HG03066 (cell line): Measurements from ENCODE around the gene MACROH2A1.

ENCODE experiments used
- ATAC-seq: cut with Tn5 transposase; IDR thresholded peaks from one replicate; pipeline ENCODE4 v1.9.1; 2021; ENCODE audit warnings: low read depth; ENCODE audit not compliant: unreplicated experiment

MACROH2A1 gene

DNA sequence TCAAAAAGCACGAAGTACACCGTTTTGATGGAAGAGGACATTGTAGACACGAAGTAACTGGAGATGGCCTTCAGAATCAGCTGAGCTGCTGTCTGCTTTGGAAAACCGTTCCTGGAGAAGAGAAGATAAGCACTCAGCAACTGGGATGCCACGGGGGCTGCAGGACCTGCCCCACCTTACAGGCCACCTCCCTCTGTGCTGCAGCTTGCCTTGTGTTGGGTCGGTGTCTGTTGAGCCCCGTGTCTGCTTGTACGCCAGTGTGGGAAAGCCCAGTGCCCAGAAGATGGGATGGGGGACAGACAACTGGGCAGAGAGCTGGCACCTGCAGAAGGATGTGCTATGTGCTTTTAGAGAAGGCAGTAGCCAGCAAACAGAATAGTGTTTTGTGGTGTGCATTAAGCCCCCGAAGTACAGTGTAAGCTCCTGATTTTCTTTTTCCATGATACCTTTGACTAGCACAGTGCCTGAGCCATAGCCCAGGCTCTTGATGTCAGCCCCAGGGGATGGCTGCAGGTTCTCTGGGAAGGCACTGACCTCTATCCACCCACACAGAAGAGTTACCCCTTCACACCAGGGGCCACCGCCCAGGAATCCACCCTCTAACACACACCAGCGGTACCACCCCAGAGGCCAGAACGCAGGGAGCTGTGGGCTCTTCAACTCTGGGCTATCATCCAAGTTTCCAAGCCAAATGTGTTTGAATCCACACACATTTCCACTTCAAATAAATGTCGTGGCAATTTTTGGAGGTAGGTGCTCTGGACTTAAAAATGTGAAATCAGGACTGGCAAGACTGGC, 63.8 kb downstream of the MACROH2A1 start:
- no peak for ATAC-seq

DNA sequence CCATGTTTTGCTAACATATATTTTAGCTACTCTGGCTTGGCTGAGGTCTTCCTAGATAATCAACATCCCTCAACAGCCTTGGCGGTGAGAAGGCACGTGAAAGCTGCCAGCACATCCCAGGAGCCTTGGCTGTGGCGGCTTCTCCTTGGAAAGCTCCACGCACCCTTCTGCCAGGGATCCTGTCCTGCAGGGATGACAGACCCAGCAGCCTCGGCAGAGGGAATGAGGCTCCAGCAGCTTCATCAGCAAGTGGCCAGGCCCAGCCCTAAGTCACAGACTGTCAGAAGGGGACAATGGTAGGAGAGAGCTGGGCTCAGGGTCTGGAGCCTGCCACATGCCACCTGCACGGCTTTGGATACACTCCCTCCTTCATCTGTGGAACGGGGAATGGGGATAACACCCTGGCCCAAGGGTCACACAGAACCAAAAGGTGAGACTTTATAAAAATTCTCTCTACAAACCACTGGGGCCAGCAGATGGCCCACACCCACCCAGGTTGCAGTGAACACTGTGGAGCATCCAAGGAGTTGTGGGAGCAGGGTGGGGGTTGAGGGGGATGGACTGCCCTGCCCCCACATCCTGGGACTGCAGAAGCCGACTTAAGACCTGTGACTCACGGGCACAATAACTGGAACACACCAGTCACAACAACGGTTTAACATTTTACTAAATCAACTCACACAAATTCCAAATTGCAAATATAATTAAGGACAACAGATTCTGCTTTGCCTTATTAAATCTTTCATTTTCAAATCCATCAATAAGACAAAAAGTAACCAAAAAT, 65.1 kb downstream of the MACROH2A1 start:
- ATAC-seq = no peak

DNA sequence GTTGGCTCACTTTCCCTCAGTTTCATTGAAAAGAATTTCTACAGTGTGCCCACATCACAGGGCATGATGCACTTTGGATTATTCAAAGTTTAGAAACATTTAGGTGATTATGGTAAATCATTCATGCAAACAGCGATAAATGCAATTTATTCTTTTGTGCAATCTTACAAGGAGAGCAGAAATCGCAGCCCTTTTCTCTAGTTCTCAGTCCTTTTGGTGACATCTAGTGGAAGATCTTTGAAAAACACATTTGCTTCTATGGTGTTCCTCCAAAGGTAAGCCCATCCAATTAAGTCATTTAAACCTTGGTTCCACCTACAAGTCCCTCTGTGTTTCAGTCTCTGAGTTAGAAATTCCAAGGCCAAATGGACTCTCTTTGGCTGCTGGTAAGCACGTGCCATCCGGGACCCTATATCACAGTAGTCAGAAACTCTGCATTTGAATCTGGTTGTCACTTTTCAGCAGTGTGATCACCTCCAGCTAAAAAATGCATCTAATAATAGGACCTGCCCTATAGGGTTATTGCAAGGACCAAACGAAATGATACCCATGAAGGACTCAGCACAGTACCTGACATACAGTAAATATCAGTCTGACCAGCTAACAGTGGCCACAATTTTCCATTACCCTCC, 66.4 kb downstream of the MACROH2A1 start:
- no peak for ATAC-seq

DNA sequence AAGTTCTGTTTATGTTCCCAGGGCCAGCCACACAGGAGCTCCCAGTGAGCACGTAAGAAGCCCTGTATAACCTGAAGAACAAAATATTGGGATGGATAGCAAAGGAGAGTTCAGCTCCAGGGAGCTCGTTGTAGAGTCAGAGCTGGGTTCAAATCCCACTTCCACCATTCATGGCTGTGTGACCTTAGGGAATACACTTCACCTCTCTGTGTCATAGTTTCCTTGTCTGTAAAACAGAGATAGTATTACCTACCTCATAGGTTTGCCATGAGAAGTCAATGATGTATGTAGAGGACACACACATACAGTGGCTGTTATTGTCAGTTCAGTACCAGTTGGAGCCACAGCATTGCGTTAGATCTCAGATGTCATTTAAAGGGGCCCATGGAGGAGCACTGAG, 67.4 kb downstream of the MACROH2A1 start:
- ATAC-seq = no peak

DNA sequence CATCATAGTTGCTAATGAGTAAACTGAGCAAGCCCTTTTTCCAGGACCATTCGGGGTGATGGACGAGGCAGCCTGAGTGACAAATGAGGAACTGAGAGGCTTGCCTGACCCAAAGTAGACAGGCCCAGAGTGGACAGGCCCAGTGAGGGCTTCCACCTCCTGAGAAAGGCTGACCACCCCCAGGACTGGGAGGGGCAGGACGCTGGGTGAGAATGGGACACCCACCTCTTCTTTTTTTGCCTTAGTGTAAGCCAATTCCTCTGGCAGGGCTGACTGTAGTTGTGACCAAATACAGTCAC, 68.3 kb downstream of the MACROH2A1 start:
- no peak for ATAC-seq

DNA sequence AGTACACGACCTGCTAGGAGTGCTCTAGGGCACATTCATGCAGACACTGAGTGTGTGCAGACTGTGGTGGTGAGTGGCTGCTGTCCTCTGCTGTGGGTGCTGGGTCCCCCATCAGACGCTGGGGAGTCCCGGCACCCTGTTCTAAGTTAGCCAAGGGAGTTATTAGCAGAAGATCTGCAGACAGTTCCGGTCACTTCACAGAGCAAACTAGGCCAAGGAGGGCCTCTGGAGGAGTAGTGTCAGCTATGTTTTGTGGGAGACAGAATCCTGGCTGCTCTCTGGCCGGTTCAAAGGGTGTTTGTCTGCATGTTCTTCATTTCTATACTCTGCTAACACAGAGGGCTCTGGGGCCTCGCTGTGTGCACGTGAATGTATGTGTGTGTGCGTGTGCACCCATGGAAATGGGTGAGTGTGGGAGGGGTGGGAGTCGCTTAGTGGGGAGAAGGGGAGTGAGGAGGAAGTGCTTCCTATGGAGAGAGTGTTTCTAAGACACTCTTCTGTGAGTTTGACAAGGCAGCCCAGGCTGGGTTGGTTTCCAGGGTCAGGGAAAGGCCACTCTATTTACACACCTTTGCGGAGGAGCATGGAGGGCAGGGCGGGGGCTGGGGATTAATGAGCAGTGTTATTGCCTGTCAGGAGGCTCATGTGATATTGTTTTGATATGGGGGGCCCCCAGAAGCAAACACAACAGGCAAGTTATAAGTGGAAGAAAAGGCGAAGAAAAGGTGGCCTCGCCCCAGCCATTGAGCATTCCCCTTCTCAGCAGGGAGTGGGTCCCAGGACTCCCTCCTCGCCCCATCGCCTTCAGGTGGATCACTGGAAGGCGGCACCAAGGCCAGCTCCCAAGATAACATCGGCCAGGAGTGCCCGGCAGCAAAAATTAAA, 68.9 kb downstream of the MACROH2A1 start:
- ATAC-seq = no peak

DNA sequence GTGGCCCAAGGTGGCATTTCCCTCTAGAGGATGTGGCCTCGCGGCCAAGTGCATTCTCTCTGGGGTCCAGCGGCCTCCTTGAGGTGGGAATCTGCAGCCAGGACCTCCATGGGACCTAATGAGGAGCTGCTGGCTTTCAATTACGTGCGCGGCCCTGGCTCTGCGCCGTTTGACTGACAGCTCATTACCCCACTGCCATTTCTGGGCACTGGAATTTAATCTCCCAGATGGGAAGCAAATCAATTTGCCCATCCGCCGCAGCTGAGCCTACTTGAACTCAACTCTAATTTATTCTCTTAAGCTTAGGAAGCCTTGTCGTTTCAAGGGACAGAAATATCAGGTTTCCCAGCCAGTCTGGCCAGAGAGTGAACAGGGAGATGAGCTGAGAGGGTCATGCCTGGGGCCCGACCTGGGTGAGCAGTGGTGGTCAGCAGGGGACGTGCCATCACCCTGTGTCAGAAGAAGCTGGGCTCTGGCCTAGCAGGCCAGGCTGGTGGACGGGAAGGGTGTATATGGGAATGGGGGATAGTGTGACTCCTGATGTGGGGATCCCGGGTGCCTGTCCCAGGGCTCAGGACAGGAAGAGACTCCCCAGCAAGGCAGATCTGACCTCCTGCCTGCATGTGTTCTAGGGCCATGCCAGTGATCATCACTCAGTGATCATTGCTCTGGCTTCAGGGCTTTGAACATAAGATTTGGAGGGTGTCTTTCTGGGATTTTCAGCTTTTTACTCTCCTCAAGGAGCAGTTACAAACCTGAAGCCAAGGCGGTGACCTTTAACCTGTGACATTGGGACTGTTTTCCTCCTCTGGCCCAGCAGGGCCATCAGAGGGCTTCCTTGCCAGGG, 69.7 kb downstream of the MACROH2A1 start:
- ATAC-seq = no peak

DNA sequence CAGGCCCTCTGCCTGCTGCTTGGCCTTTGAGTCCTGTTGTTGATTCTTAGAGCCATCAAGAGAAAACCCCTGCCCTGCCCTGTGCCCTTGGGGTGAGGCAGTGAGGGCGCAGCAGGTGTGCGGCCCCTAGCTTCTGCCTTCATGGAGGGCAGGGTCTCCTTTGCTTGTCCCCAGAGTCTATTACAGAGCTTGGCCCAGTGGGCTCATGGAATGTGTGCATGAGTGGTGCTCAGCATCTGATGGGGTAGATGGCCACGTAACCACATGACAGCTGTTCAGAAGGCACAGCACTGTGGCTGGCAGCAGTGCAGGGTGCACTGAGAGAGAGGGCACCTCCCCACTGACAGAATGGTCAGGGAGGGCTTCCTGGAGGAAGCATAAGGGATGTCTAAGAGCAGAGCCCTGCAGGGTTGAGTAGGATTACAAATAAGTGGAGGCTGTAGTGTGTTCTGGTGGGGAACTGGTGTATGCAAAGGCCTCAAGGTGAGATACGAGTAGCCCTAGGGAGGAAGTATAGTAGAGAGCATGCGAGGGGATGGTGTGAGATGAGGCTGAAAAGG, 70.8 kb downstream of the MACROH2A1 start:
- ATAC-seq = no peak

DNA sequence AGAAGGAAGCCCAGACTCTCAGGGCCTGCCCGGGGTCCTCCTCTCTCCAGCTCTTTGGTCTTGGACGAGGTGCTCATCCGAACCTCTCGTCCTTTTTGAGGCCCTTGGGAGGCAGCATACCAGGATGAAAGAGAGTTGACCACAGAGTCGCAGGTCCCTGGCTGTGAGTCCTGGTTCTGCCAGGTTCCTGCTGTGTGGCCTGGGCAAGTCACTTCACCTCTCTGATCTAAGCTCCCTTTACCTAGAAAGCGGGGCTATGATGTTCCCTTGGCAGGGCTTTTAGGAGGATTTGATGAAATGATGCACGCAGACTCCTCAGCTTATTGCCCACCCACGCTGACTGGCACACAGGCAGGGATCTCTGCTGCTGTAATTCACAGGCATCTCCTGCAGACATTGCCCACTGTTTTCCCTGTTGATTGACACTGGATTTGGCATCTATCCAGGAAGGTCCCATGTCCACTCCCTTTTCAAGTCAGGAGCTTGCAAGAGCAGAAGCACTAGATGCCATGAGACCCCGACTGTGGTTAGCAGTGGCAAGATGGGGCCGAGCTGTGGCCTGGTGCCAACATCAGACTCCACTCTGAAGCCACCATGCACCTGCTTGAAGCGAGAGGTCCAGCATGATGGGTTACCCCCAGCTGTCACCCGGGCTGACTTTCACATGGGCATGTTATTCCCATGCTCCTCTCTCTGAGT, 71.5 kb downstream of the MACROH2A1 start:
- no peak for ATAC-seq

DNA sequence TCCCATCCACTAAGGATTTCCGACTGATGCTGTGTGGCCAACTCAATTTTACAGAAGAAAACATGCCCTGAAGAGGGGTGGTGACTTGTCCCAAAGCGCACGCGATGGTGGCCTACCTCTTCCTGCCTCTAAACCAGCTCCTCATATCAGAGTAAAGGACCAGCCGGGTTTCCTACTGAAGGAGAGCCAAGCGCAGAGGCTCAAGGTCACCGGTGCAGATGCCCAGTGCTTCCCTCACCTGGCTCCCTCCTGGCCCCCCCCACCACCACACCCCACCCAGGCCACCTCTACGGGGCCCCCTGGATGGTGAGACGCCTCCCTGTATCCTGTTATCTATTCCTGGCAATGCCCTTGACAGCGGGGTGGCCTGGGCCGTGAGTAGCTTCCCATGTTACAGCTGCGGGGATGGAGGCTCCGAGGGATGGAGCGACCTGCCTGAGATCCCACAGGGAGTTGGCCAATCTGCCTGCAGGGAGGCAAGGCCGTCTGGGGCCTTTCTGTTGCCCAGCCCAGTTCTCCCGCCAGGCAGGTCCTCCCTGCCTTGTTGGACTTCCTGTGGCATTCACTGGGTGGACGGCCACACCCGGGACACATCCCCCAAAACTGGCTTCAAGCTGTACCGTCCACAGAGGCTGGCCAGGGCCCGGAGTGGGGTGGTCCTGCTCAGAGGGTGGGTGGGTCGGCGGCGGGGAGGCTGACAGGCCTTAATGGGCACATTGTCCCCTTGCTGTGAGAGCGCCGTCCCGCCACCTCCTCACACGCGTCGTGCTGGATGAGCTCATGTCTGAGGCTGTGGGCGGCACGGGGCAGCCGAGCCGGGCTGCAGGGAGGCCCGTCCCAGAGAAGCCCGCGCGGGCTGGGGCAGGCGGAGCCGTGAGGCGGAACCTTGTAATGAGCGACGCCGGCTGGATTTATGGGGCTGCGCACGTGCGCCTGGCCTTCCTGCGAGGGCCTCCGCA, 72.5 kb downstream of the MACROH2A1 start:
- ATAC-seq = no peak

DNA sequence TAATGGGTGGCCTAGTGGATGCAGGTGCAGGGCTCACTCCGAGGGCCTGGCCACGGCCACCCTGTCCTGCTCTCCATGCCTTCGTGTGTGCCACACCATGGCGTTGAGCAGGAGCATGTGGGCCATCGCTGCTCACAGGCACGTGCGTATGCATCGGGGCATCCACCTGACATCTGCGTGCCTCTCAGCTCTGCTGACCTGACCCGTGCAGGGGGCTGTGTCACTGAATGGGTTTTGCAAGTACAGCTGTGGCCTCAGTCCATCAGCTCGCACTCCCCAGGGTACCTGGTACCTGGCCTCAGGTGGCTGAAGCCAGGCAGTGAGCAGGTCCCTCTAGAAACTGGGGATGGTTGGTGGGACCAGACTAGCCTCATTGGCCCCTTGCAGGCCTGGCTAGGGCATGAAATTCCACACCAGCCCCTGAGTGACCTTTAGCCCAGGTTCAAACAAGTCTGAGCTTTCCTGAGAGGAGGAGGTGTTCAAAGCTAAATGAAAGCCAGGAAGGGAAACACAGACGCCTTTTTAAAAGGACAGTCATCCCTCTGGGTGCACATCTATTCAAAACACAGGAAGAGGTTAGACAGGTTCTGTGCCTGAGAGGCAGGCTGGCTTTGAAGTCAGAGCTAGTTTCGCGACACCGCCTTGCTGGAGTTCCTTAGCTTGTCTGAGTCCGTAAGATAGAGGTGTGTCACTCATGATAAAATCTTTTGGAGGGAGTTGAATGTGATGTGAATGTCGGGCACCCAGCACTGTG, 74.0 kb downstream of the MACROH2A1 start:
- no peak for ATAC-seq

DNA sequence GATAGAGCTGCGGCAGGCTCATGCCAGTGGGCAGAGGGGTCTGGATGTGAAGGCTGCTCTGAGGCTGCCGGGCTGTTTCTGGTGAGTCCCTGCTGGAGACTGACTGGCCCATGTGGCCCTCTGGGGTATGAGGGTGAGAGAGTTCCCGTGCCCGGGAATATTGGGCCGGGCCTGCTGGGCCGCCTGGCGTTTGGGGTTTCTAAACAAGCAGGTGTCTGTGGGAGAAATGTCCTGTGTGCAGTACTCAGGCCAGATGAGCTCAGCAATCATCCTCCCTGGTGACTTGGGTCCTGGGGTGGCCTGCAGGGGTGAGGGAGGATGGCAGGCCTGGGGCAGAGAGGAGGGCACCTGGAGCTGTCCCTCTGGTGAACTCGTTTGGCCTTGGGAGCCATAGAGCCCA, 74.9 kb downstream of the MACROH2A1 start:
- no peak for ATAC-seq

DNA sequence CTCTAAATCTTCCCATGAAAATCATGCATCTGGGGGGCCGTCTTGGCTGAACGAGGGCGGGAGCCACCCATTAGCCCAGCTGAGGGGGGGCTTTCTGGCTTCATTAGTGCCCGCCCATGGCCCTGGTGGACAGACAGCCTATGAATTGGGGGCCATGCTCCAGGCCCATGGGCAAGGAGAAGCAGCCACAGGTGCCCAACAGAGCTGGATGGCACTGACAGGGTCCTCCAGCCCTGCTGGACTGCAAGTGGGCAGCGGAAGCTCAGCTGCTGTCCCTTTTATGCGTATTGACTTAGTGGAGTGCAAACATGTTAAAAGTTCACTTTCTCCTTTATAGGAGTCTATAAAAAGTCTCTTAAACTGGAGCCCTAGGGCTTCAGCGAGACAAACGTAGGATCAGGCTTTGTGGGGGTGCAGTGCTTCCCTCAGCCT, 75.3 kb downstream of the MACROH2A1 start:
- ATAC-seq = no peak

DNA sequence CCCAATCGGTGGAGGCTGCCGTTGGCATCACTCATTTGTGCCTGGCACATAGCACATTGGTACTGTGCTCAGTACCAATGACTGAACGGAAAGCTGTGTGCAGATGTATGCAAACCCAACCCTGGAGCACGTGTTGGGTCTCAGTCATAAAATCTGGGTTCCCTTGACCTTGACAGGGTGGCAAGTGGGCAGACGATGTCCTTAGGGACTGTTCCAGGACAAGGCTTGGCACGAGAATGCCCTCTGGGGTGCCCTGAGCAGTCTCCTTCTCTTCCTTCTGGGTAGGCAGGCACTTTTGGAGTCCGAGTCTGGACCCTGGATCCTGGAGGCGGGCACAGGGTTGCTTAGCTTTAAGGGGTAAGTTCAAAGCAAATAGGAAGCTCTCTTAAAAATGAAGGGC, 75.8 kb downstream of the MACROH2A1 start:
- no peak for ATAC-seq

DNA sequence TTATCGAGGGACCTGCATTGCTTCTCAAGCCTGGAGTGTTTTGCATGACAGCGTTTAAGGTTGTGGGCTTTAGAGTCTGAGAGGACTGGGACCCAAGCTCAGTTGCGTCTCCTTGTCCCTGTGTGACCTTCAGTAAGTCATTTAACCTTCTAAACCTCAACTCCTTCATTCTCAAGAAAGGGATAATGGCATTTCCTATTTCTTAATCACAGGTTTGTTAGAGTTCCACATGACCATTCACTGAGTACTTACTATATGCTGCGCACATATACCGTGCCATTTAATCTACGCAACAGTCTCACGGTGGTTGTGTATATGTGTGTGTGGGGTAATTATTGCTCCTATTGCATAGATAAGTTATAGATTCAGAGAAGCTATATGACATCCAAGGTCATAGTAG, 76.3 kb downstream of the MACROH2A1 start:
- no peak for ATAC-seq

DNA sequence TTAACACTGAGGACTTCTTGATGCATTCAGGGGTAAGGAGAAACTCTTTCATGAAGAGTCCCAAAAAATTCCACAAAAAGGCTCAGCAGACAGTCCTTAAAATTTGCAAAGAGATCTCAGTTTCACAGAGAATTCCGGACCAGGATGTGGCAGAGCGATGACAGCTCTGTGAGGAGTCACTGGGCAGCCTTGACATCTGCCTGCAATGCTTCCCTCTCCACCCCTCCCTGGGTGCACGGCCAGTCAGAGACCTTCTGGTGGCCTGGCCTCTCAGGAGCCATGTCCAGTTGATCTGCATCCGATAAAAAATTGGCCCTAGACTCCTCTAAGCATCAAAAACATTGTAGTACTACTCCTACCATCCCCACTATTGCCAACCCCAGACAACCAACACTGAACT, 76.8 kb downstream of the MACROH2A1 start:
- ATAC-seq = no peak
